OCI-LY1 (cell line): ENCODE results near the gene EYS.

ENCODE experiments used
- H2AFZ ChIP-seq: fragments of 200-600 bp; sonication (generic), shearing (Covaris generic); 2 replicates; pipeline ENCODE4 v1.6.0; 2014; ENCODE audit warnings: antibody characterized with exemption, mild to moderate bottlenecking, low read length
- H3F3A ChIP-seq: fragments of 200-600 bp; sonication (generic), shearing (Covaris generic); 2 replicates; pipeline ENCODE4 v1.6.0; 2014; ENCODE audit warnings: mild to moderate bottlenecking, antibody characterized with exemption, low read length, moderate library complexity; ENCODE audit not compliant: insufficient read depth
- H3K27ac ChIP-seq: fragments of 200-600 bp; sonication (generic); 2 replicates; pipeline ENCODE4 v1.5.1; 2014; ENCODE audit warnings: low read length, mixed run types, mild to moderate bottlenecking, low read depth; ENCODE audit not compliant: poor library complexity, severe bottlenecking
- H3K27me3 ChIP-seq: fragments of 200-600 bp; sonication (generic); 2 replicates; pipeline ENCODE4 v1.6.0; 2014; ENCODE audit warnings: antibody characterized with exemption, mild to moderate bottlenecking, low read length, moderate library complexity; ENCODE audit not compliant: insufficient read depth
- H3K36me3 ChIP-seq: fragments of 200-600 bp; sonication (generic); 2 replicates; pipeline ENCODE4 v1.6.1; 2014; ENCODE audit warnings: mild to moderate bottlenecking, antibody characterized with exemption, low read length, moderate library complexity, mixed read lengths; ENCODE audit not compliant: insufficient read depth
- H3K4me1 ChIP-seq: fragments of 200-600 bp; sonication (generic); 2 replicates; pipeline ENCODE4 v1.5.1; 2014; ENCODE audit warnings: mild to moderate bottlenecking, low read length, moderate library complexity; ENCODE audit not compliant: insufficient read depth, severe bottlenecking
- H3K4me2 ChIP-seq: fragments of 200-600 bp; sonication (generic), shearing (Covaris generic); 2 replicates; pipeline ENCODE4 v1.6.1; 2014; ENCODE audit warnings: low read length
- H3K4me3 ChIP-seq: fragments of 200-600 bp; sonication (generic); 2 replicates; pipeline ENCODE4 v1.5.1; 2014; ENCODE audit warnings: low read length, low read depth, mild to moderate bottlenecking, mixed read lengths; ENCODE audit not compliant: poor library complexity, severe bottlenecking
- H3K79me2 ChIP-seq: fragments of 200-600 bp; shearing (Covaris generic); 2 replicates; pipeline ENCODE4 v1.6.1; 2016; ENCODE audit warnings: mixed run types, low read length, mixed read lengths; ENCODE audit not compliant: insufficient read depth
- H3K9ac ChIP-seq: fragments of 200-600 bp; sonication (generic), shearing (Covaris generic); 2 replicates; pipeline ENCODE4 v1.6.1; 2014; ENCODE audit warnings: mild to moderate bottlenecking, low read length, mixed read lengths
- H3K9me2 ChIP-seq: fragments of 200-600 bp; sonication (generic), shearing (Covaris generic); 2 replicates; pipeline ENCODE4 v1.6.1; 2014; ENCODE audit warnings: low read depth, mild to moderate bottlenecking, low read length, mixed read lengths
- H3K9me3 ChIP-seq: fragments of 200-600 bp; shearing (Covaris generic); 2 replicates; pipeline ENCODE4 v1.6.1; 2014; ENCODE audit warnings: low read length, mixed read lengths
- H4K20me1 ChIP-seq: fragments of 200-600 bp; sonication (generic), shearing (Covaris generic); 2 replicates; pipeline ENCODE4 v1.6.0; 2016; ENCODE audit warnings: mild to moderate bottlenecking, low read length; ENCODE audit not compliant: insufficient read depth
- EZH2 ChIP-seq: fragments of 200-600 bp; sonication (generic), shearing (Covaris generic); IDR thresholded peaks from 2 replicates; pipeline ENCODE4 v1.8.0; 2017; ENCODE audit warnings: borderline replicate concordance, mixed run types, mild to moderate bottlenecking, antibody characterized with exemption, low read length, moderate library complexity, mixed read lengths
- TF ChIP-seq, protein P1 (sequence below): fragments of 200-600 bp; sonication (generic), shearing (Covaris generic); IDR thresholded peaks from 2 replicates; pipeline ENCODE4 v1.5.1; 2017; ENCODE audit warnings: mild to moderate bottlenecking, antibody characterized with exemption, low read length, moderate library complexity, mixed read lengths

EYS gene

DNA sequence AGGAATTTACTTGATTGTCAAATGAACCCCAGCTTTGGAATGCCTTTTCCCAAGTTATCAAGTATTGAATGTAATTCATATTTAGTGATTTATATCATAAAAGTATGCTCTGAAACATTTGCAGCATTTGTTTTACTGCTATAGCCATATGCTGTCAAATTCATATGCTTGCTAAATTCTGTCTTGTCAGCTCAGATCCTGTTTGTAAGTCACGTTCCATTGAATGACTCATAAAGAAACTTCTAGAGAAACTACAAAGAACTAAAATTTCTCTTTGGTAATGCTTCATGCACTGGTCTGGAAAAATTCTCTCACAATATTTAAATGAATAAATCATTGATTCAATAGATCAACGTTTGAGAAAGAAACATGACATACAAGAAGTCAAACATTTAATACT, 1625.6 kb downstream of the EYS start:
- Histone ChIP-seq H3K27me3 (no peaks in the 10 kb centered on the region), H3K4me2 (no peak overlapping the region), H3K79me2 (no peaks in the 10 kb centered on the region), H2AFZ (no peak overlapping the region), H3K9me3 (no peaks in the 10 kb centered on the region), H3K4me3 (no peak overlapping the region), H3F3A (no peaks in the 10 kb centered on the region), H3K4me1 (no peaks in the 10 kb centered on the region), H3K9ac (no peak overlapping the region), H3K27ac (no peak overlapping the region), H3K9me2 (no peaks in the 10 kb centered on the region), H4K20me1 (no peaks in the 10 kb centered on the region), H3K36me3 (no peaks in the 10 kb centered on the region)
- TF ChIP-seq EZH2, result no peak
- TF ChIP-seq, protein P1, sequence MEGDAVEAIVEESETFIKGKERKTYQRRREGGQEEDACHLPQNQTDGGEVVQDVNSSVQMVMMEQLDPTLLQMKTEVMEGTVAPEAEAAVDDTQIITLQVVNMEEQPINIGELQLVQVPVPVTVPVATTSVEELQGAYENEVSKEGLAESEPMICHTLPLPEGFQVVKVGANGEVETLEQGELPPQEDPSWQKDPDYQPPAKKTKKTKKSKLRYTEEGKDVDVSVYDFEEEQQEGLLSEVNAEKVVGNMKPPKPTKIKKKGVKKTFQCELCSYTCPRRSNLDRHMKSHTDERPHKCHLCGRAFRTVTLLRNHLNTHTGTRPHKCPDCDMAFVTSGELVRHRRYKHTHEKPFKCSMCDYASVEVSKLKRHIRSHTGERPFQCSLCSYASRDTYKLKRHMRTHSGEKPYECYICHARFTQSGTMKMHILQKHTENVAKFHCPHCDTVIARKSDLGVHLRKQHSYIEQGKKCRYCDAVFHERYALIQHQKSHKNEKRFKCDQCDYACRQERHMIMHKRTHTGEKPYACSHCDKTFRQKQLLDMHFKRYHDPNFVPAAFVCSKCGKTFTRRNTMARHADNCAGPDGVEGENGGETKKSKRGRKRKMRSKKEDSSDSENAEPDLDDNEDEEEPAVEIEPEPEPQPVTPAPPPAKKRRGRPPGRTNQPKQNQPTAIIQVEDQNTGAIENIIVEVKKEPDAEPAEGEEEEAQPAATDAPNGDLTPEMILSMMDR, result no peak

DNA sequence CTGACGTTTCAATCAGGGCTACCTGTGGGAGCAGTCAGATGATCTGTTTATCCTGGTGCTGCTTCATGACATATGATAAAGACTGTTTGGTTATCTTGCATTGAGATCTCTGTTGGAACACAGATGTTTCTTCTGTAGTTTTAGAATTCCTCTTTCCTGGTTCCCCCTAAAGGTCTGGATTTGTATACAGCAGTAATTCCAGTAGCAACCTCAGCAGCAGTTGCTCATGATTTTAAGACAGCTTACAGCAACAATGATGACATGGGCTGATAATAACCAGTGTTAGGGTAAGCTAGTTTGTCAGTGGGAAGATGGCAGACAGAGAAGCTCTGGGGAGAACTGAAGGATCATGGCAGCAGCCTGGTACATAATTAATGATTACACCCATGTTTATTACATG, 1632.0 kb downstream of the EYS start:
- Histone ChIP-seq H3K9ac (no peak overlapping the region), H3K9me3 (no peaks in the 10 kb centered on the region), H4K20me1 (no peaks in the 10 kb centered on the region), H3K4me1 (no peaks in the 10 kb centered on the region), H3K79me2 (no peaks in the 10 kb centered on the region), H3K9me2 (no peaks in the 10 kb centered on the region; the same call in 1 of the 2 replicates), H3F3A (no peaks in the 10 kb centered on the region), H2AFZ (no peak overlapping the region), H3K4me2 (no peak overlapping the region), H3K36me3 (no peaks in the 10 kb centered on the region), H3K27me3 (no peaks in the 10 kb centered on the region), H3K27ac (no peak overlapping the region), H3K4me3 (no peak overlapping the region)
- TF ChIP-seq, protein P1, result no peak
- TF ChIP-seq EZH2, result no peak

DNA sequence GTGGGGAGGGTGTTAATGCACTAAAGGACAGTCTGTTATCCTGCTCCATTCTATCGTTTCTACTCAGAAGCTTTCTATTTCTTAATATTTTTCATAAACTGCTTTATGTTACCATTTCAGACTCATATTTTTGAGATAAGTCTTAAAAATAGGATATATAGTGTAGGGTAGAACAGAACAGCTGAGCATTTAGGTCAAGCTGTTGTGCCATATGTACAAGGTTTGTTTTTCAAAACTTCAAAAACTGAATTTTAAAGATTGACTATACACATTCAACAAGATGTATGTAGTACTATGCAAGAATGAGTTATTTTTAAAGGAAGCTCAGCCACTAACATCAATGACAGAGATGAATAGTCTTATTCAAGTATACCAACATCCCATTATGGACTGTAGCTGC, 1634.3 kb downstream of the EYS start:
- TF ChIP-seq, protein P1, result no peak
- TF ChIP-seq EZH2, result no peak
- no peaks in the 10 kb centered on the region for H3K27me3 ChIP-seq
- H3K27ac ChIP-seq, result no peak overlapping the region

More for the DNA sequence above, 1634.3 kb downstream of the EYS start:
- no peaks in the 10 kb centered on the region for H3K9me3 ChIP-seq
- H3K4me2 ChIP-seq, result no peak overlapping the region
- H3K9ac ChIP-seq, result no peak overlapping the region
- no peaks in the 10 kb centered on the region for H3K36me3 ChIP-seq
- no peaks in the 10 kb centered on the region for H3F3A ChIP-seq
- H4K20me1 ChIP-seq, result no peaks in the 10 kb centered on the region
- H3K4me3 ChIP-seq, result no peak overlapping the region
- no peak overlapping the region for H2AFZ ChIP-seq
- H3K9me2 ChIP-seq, result no peaks in the 10 kb centered on the region; the same call in 1 of the 2 replicates
- no peaks in the 10 kb centered on the region for H3K79me2 ChIP-seq
- no peaks in the 10 kb centered on the region for H3K4me1 ChIP-seq
